Trophoblast cell (in vitro differentiated cells and primary cell): ENCODE measurements around the gene CTPS2.

ENCODE experiments used
- DNase-seq, 2 donors: peaks; one replicate each; pipeline ENCODE4 v3.0.0-alpha.2; 2016
- H2AFZ ChIP-seq: 2 replicates; pipeline ENCODE4 v1.6.1; 2013; ENCODE audit warnings: low read length, moderate library complexity, mild to moderate bottlenecking; ENCODE audit not compliant: insufficient read depth, poor library complexity
- H2AK5ac ChIP-seq: 2 replicates; pipeline ENCODE4 v1.6.1; 2013; ENCODE audit warnings: mild to moderate bottlenecking, low read length
- H2BK120ac ChIP-seq: 2 replicates; pipeline ENCODE4 v1.6.1; 2013; ENCODE audit warnings: low read length, mild to moderate bottlenecking, moderate library complexity; ENCODE audit not compliant: insufficient read depth, poor library complexity
- H2BK12ac ChIP-seq: 2 replicates; pipeline ENCODE4 v1.6.1; 2013; ENCODE audit warnings: mild to moderate bottlenecking, low read length, moderate library complexity
- H2BK5ac ChIP-seq: 2 replicates; pipeline ENCODE4 v1.6.1; 2013; ENCODE audit warnings: low read length, low read depth, moderate library complexity, mild to moderate bottlenecking; ENCODE audit not compliant: poor library complexity
- H3K14ac ChIP-seq: 2 replicates; pipeline ENCODE4 v1.6.1; 2013; ENCODE audit warnings: mild to moderate bottlenecking, low read length
- H3K18ac ChIP-seq: 2 replicates; pipeline ENCODE4 v1.6.1; 2013; ENCODE audit warnings: mild to moderate bottlenecking, low read length
- H3K23ac ChIP-seq: 2 replicates; pipeline ENCODE4 v1.6.1; 2013; ENCODE audit warnings: low read length
- H3K27ac ChIP-seq: 2 replicates; pipeline ENCODE4 v1.5.1; 2013; ENCODE audit warnings: low read depth, mild to moderate bottlenecking, inconsistent platforms, low read length, moderate library complexity
- H3K27me3 ChIP-seq: 2 replicates; pipeline ENCODE4 v1.6.1; 2013; ENCODE audit warnings: inconsistent platforms, mild to moderate bottlenecking, low read length, moderate library complexity; ENCODE audit not compliant: insufficient read depth
- H3K36me3 ChIP-seq, 2 experiments: 1 replicate in 1 of 2; 2 replicates in 1 of 2; pipeline ENCODE4 v1.6.1; 2013; ENCODE audit warnings: low read length in 2 of 2, mild to moderate bottlenecking in 2 of 2, moderate library complexity in 1 of 2; ENCODE audit not compliant: insufficient read depth in 2 of 2, control insufficient read depth in 1 of 2
- H3K4ac ChIP-seq: 2 replicates; pipeline ENCODE4 v1.6.1; 2013; ENCODE audit warnings: low read depth, mild to moderate bottlenecking, low read length, moderate library complexity
- H3K4me1 ChIP-seq, 2 experiments: 1 replicate in 1 of 2; 2 replicates in 1 of 2; pipeline ENCODE4 v1.6.1; 2013; ENCODE audit warnings: low read length in 2 of 2, mild to moderate bottlenecking in 2 of 2, moderate library complexity in 1 of 2; ENCODE audit not compliant: insufficient read depth in 2 of 2, control insufficient read depth in 1 of 2
- H3K4me2 ChIP-seq: 2 replicates; pipeline ENCODE4 v1.6.1; 2013; ENCODE audit warnings: inconsistent platforms, mild to moderate bottlenecking, low read length, moderate library complexity
- H3K4me3 ChIP-seq: 2 replicates; pipeline ENCODE4 v1.5.1; 2013; ENCODE audit warnings: mild to moderate bottlenecking, low read depth, low read length, inconsistent platforms
- H3K79me1 ChIP-seq: one replicate; pipeline ENCODE4 v1.6.1; 2013; ENCODE audit warnings: low read length
- H3K79me2 ChIP-seq: 2 replicates; pipeline ENCODE4 v1.6.1; 2013; ENCODE audit warnings: low read length, mild to moderate bottlenecking; ENCODE audit not compliant: control insufficient read depth, insufficient read depth, poor library complexity
- H3K9ac ChIP-seq: 2 replicates; pipeline ENCODE4 v1.6.1; 2013; ENCODE audit warnings: mild to moderate bottlenecking, low read length
- H3K9me3 ChIP-seq: 2 replicates; pipeline ENCODE4 v1.6.1; 2013; ENCODE audit warnings: low read depth, mild to moderate bottlenecking, control low read depth, inconsistent platforms, low read length; ENCODE audit not compliant: insufficient read depth
- H4K12ac ChIP-seq: 2 replicates; pipeline ENCODE4 v1.6.1; 2013; ENCODE audit warnings: low read depth, mild to moderate bottlenecking, low read length, moderate library complexity
- H4K8ac ChIP-seq: 2 replicates; pipeline ENCODE4 v1.6.1; 2013; ENCODE audit warnings: low read depth, mild to moderate bottlenecking, low read length, moderate library complexity
- H4K91ac ChIP-seq: one replicate; pipeline ENCODE4 v1.6.1; 2013; ENCODE audit warnings: low read depth, mild to moderate bottlenecking, low read length, moderate library complexity
- WGBS: extraction: QIAGEN DNeasy Blood & Tissue Kit; methylation state at CpG from one replicate; pipeline ENCODE4 v1.1.7; 2013; ENCODE audit warnings: missing lambda C conversion rate; ENCODE audit not compliant: insufficient read length, insufficient coverage; ENCODE audit errors: extremely low coverage; 5-methylcytosine and 5-hydroxymethylcytosine counted together

The CTPS2 gene

DNA sequence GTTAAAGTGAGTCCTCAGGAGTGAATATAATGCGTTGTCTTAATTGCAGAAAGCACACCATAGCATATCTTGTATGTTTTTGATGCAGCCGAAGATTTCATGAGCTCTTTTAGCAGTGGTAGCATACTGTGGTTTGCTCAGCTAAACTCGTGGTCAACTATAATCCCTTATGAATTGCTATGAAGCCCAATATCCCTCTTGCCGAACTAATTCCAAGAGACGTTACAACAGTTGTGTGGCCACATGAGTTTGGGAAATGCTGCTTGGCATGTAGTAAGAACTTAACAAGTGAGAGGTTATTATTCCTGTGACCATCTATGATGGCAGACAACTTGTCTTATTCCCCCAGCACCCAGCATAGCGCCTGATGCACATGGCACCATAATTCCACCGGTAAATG, 37.7 kb upstream of the CTPS2 start:
- WGBS: no CpG with 5 or more reads among the region's 7 CpGs
- no peak overlapping the region for H2AK5ac ChIP-seq

DNA sequence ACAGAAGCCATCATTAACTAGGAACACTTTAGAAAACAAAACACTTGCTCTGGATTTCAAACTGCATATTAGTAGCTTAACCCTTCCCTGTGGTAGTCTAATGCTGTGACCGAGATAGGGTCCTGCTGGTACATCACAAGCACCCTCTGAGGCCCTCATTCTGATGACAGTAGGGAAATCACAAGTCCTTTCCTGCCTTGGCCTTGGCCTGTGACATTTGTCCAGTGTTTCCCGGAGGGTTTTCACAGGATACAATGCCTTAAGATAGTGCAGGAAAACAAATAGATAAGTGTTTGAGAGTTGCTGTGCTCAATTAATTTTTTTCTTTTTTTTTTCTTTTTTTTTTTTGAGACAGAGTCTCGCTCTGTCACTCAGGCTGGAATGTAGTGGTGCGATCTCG, 36.0 kb upstream of the CTPS2 start:
- Histone ChIP-seq H3K27me3 (no peaks in the 10 kb centered on the region), H3K27ac (no peak overlapping the region), H2BK12ac (no peak overlapping the region), H3K4ac (no peak overlapping the region), H3K9me3 (no peaks in the 10 kb centered on the region), H3K14ac (no peak overlapping the region), H4K8ac (no peak overlapping the region), H3K9ac (no peak overlapping the region), H3K4me3 (no peak overlapping the region), H4K12ac (no peak overlapping the region), H3K18ac (no peak overlapping the region), H2AK5ac (no peak overlapping the region), H3K36me3 (peaks cover 29 to 36% of the 10 kb centered on the region in 2 experiments), H4K91ac (no peak overlapping the region), H2BK5ac (no peak overlapping the region), H3K79me2 (no peaks in the 10 kb centered on the region), H2AFZ (no peak overlapping the region), H3K4me1 (no peaks in the 10 kb centered on the region), H2BK120ac (no peak overlapping the region), H3K79me1 (no peaks in the 10 kb centered on the region), H3K4me2 (no peak overlapping the region), H3K23ac (no peak overlapping the region)
- WGBS: no CpG with 5 or more reads among the region's 5 CpGs
- no peak for DNase-seq

More for the DNA sequence above, 37.7 kb upstream of the CTPS2 start:
- Histone ChIP-seq H2BK120ac (no peak overlapping the region), H3K27ac (no peak overlapping the region), H3K23ac (no peak overlapping the region), H3K9ac (no peak overlapping the region), H3K27me3 (no peaks in the 10 kb centered on the region), H2BK5ac (no peak overlapping the region), H2AFZ (no peak overlapping the region), H4K12ac (no peak overlapping the region), H3K4me1 (peaks cover 2% of the 10 kb centered on the region in 2 experiments), H3K18ac (no peak overlapping the region), H3K4me3 (no peak overlapping the region), H4K91ac (no peak overlapping the region), H3K4me2 (no peak overlapping the region), H2BK12ac (no peak overlapping the region), H3K79me2 (no peaks in the 10 kb centered on the region), H4K8ac (no peak overlapping the region), H3K79me1 (no peaks in the 10 kb centered on the region), H3K14ac (no peak overlapping the region), H3K9me3 (no peaks in the 10 kb centered on the region), H3K36me3 (peaks cover 15 to 23% of the 10 kb centered on the region in 2 experiments), H3K4ac (no peak overlapping the region)
- no peak for DNase-seq

DNA sequence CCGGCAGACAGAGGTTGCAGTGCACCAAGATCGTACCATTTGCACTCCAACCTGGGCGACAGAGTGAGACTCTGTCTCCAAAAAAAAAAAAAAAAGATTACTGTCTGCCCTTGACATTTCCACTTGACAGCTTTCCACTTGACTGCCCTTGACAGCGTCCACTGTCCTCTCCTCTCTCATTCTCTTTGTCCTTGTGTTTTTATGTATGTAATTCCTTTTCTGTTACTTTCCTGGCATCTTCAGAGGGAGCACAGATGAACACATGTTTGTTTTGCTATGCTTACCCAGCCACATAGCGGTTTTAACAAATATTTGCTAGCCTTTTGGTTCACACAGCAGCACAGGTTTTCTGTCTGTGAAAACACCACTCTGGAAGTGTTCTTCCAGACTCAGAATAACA, 33.2 kb upstream of the CTPS2 start:
- WGBS: no CpG with 5 or more reads among the region's 5 CpGs
- no peak overlapping the region for H2AFZ ChIP-seq

DNA sequence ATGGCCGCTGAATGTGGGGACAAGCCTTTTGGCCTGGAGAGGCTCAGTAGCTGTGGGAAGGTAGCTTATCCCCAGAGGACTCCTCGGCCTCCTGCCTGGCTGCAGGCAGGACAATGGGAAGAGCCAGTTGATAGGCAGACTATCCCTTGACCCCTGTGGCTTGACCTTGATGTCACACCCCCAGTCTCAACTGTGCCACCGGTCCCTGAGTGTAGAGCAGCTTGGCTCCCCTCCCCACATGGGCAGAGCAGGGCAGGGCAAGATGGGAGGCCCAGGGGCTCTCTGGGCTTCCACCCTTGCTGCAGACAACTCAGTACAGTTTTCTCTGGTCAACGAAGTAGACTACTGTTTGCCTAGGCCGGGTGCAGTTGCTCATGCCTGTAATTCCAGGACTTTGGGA, 32.6 kb upstream of the CTPS2 start:
- no CpG with 5 or more reads among the region's 5 CpGs for WGBS
- no peak overlapping the region for H3K27ac ChIP-seq
- no peak for DNase-seq
- no peaks in the 10 kb centered on the region for H3K9me3 ChIP-seq
- no peak overlapping the region for H2AK5ac ChIP-seq
- no peak overlapping the region for H4K8ac ChIP-seq
- no peak overlapping the region for H2BK120ac ChIP-seq
- no peak overlapping the region for H4K91ac ChIP-seq
- H2BK5ac ChIP-seq: no peak overlapping the region
- no peak overlapping the region for H3K4ac ChIP-seq
- H3K9ac ChIP-seq: no peak overlapping the region
- no peak overlapping the region for H4K12ac ChIP-seq
- H3K18ac ChIP-seq: no peak overlapping the region
- H3K4me2 ChIP-seq: no peak overlapping the region
- peaks cover 33 to 40% of the 10 kb centered on the region in 2 experiments for H3K36me3 ChIP-seq
- no peaks in the 10 kb centered on the region for H3K4me1 ChIP-seq
- H2BK12ac ChIP-seq: no peak overlapping the region
- no peaks in the 10 kb centered on the region for H3K27me3 ChIP-seq
- H2AFZ ChIP-seq: no peak overlapping the region
- H3K79me1 ChIP-seq: no peaks in the 10 kb centered on the region
- H3K4me3 ChIP-seq: no peak overlapping the region
- no peaks in the 10 kb centered on the region for H3K79me2 ChIP-seq
- no peak overlapping the region for H3K14ac ChIP-seq
- H3K23ac ChIP-seq: no peak overlapping the region

More for the DNA sequence above, 33.2 kb upstream of the CTPS2 start:
- Histone ChIP-seq H3K4ac (no peak overlapping the region), H3K23ac (no peak overlapping the region), H4K12ac (no peak overlapping the region), H3K9ac (no peak overlapping the region), H3K27me3 (no peaks in the 10 kb centered on the region), H3K18ac (no peak overlapping the region), H2BK12ac (no peak overlapping the region), H3K79me2 (no peaks in the 10 kb centered on the region), H3K4me1 (no peaks in the 10 kb centered on the region), H3K79me1 (no peaks in the 10 kb centered on the region), H3K9me3 (no peaks in the 10 kb centered on the region), H2BK120ac (no peak overlapping the region), H2BK5ac (no peak overlapping the region), H4K8ac (no peak overlapping the region), H3K27ac (no peak overlapping the region), H2AK5ac (no peak overlapping the region), H3K4me2 (no peak overlapping the region), H3K14ac (no peak overlapping the region), H3K36me3 (peaks cover 33 to 44% of the 10 kb centered on the region in 2 experiments), H3K4me3 (no peak overlapping the region), H4K91ac (no peak overlapping the region)
- no peak for DNase-seq
